ENCODE results near the gene FREM2. TPM values are rescaled to one million over a fixed set of nuclear protein-coding genes. Genes with fewer than 3 reads are reported as not detected.

FREM2 gene
- total and polyA plus RNA-seq, 9 of the 15 experiments (the other 6 are each of a cell fraction or from before 2014, with no cell fraction given), result under 0.01 to 0.02 TPM; not detected in 7

- Histone ChIP-seq H3K9me3 (replicated peaks; ENCODE audit: control insufficient read depth, insufficient read depth, low read depth, low read length) (no peaks in the 10 kb centered on the region), H2AFZ (ENCODE audit: low read depth, low read length) (no peak overlapping the region), H3K4me3 (no peak overlapping the region), H3K9ac (ENCODE audit: insufficient read depth in 1 of 2, low read depth in 2 of 2, low read length in 2 of 2) (no peak overlapping the region), H4K20me1 (replicated peaks; ENCODE audit: control insufficient read depth, insufficient read depth, low read length) (no peaks in the 10 kb centered on the region), H3K4me1 (replicated peaks in 1 of 2; ENCODE audit: control insufficient read depth in 2 of 2, insufficient read depth in 2 of 2, low read length in 2 of 2) (no peaks in the 10 kb centered on the region), H3K9me1 (ENCODE audit: control insufficient read depth, insufficient read depth, low read length) (no peaks in the 10 kb centered on the region), H3K79me2 (ENCODE audit: control insufficient read depth, insufficient read depth, low read length) (no peaks in the 10 kb centered on the region), H3K4me2 (ENCODE audit: insufficient read depth, low read length) (no peak overlapping the region), H3K27ac (ENCODE audit: extremely low read depth, low read depth, low read length) (no peak overlapping the region), H3K36me3 (ENCODE audit: control insufficient read depth, insufficient read depth, low read length) (no peaks in the 10 kb centered on the region), H3K27me3 (ENCODE audit: control insufficient read depth in 2 of 2, insufficient read depth in 2 of 2, low read length in 2 of 2) (no peaks in the 10 kb centered on the region)
- ATAC-seq, result no peak
- no peak for TF ChIP-seq SRSF9 (IDR thresholded peaks at IDR 0.05; ENCODE audit: borderline replicate concordance, low read depth, low read length)
- no peak for TF ChIP-seq SAP30 (IDR thresholded peaks at IDR 0.05; ENCODE audit: borderline replicate concordance, insufficient read depth, low read depth, low read length, poor library complexity, severe bottlenecking)
- TF ChIP-seq ZNF586 (CRISPR knock-in tag; conservative IDR thresholded peaks at IDR 0.05), result no peak
- TF ChIP-seq HDGF (IDR thresholded peaks at IDR 0.05), result no peak
- no peak for TF ChIP-seq STAT5A (IDR thresholded peaks at IDR 0.05; ENCODE audit: borderline replicate concordance, low read length)
- TF ChIP-seq, protein P1, sequence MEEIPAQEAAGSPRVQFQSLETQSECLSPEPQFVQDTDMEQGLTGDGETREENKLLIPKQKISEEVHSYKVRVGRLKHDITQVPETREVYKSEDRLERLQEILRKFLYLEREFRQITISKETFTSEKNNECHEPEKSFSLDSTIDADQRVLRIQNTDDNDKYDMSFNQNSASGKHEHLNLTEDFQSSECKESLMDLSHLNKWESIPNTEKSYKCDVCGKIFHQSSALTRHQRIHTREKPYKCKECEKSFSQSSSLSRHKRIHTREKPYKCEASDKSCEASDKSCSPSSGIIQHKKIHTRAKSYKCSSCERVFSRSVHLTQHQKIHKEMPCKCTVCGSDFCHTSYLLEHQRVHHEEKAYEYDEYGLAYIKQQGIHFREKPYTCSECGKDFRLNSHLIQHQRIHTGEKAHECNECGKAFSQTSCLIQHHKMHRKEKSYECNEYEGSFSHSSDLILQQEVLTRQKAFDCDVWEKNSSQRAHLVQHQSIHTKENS (CRISPR knock-in tag; IDR thresholded peaks at IDR 0.05), result no peak
- TF ChIP-seq STAT5B (CRISPR knock-in tag; IDR thresholded peaks at IDR 0.05), result no peak
- no peak for TF ChIP-seq GABPB1 (CRISPR knock-in tag; IDR thresholded peaks at IDR 0.05)
- TF ChIP-seq, protein P2, sequence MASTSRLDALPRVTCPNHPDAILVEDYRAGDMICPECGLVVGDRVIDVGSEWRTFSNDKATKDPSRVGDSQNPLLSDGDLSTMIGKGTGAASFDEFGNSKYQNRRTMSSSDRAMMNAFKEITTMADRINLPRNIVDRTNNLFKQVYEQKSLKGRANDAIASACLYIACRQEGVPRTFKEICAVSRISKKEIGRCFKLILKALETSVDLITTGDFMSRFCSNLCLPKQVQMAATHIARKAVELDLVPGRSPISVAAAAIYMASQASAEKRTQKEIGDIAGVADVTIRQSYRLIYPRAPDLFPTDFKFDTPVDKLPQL (IDR thresholded peaks at IDR 0.05; ENCODE audit: extremely low read depth, insufficient read length), result no peak
- TF ChIP-seq E2F3 (CRISPR knock-in tag; IDR thresholded peaks at IDR 0.05), result no peak
- no peak for TF ChIP-seq SREBF1 (IDR thresholded peaks at IDR 0.05; ENCODE audit: borderline replicate concordance, low read depth, low read length)
- TF ChIP-seq ZC3H11A (IDR thresholded peaks at IDR 0.05; ENCODE audit: low read depth, low read length), result no peak
- TF ChIP-seq TSC22D4 (tag; IDR thresholded peaks at IDR 0.05), result no peak
- TF ChIP-seq SP2 (IDR thresholded peaks at IDR 0.05; ENCODE audit: extremely low read depth, low read depth, low read length, poor library complexity, severe bottlenecking), result no peak
- no peak for TF ChIP-seq ZBED1 (IDR thresholded peaks at IDR 0.05)
- no peak for TF ChIP-seq TAF7 (tag; IDR thresholded peaks at IDR 0.05)
- TF ChIP-seq NCOA1 (IDR thresholded peaks at IDR 0.05; ENCODE audit: low read depth), result no peak
- no peak for TF ChIP-seq RBFOX2 (IDR thresholded peaks at IDR 0.05; ENCODE audit: low read depth, low read length)
- TF ChIP-seq, protein P3, sequence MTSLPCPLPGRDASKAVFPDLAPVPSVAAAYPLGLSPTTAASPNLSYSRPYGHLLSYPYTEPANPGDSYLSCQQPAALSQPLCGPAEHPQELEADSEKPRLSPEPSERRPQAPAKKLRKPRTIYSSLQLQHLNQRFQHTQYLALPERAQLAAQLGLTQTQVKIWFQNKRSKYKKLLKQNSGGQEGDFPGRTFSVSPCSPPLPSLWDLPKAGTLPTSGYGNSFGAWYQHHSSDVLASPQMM (CRISPR knock-in tag; IDR thresholded peaks at IDR 0.05), result no peak
- TF ChIP-seq FOXK1 (CRISPR knock-in tag; IDR thresholded peaks at IDR 0.05; ENCODE audit: borderline replicate concordance), result no peak
- intact Hi-C loops (cut with micrococcal nuclease) (no loop called here), in situ Hi-C loops (cut with MboI) (no loop called here)
- CTCF ChIA-PET (ENCODE audit: low intra/inter-chr PET ratio), result no interaction called here
- POLR2A ChIA-PET, result no interaction called here
- FAIRE-seq, result no peak
- 3% methylated on average over 4 of the region's 4 CpGs for WGBS (ENCODE audit: insufficient coverage, low coverage, missing lambda C conversion rate)
- DNase-seq (ENCODE audit: extremely low read depth in 1 of 4, low spot score in 3 of 4), result no peak
- no TSS peak for BruUV-seq (replicated peaks)
Observed at GRCh38 chr13:38856065-38856464, 169.2 kb downstream of the FREM2 start.
